Stimulated activated CD4-positive, alpha-beta T cell treated with anti-CD3 and anti-CD28 coated beads, Interleukin-2, amount 100 ng/mL, for 24 hours (primary cell): Measurements from ENCODE around the gene MARVELD2.
"Not testable (repeated sequence)": the region's sequence is repeated elsewhere in the genome, so short reads cannot be mapped to it uniquely, and the experiment has no call there.

ENCODE experiments used
- DNase-seq, 2 donors: peaks; one replicate each; pipeline ENCODE4 v3.0.0-alpha.2; 2020

The MARVELD2 gene

GRCh38 chr5:69450527-69450926, 35.6 kb downstream of the MARVELD2 start:
- DNase-seq, result not testable (repeated sequence)

GRCh38 chr5:69451941-69452647, 37.2 kb downstream of the MARVELD2 start:
- no peak for DNase-seq

GRCh38 chr5:69453487-69453886, 38.6 kb downstream of the MARVELD2 start:
- DNase-seq, result not testable (repeated sequence)

GRCh38 chr5:69454460-69455249, 39.7 kb downstream of the MARVELD2 start:
- DNase-seq, result no peak

GRCh38 chr5:69455428-69455988, 40.6 kb downstream of the MARVELD2 start:
- DNase-seq, result not testable (repeated sequence)

- no peak for DNase-seq
Measured at GRCh38 chr5:69462170-69462569, 47.3 kb downstream of the MARVELD2 start.

- DNase-seq, result not testable (repeated sequence)
Measured at GRCh38 chr5:69466375-69466774, 51.5 kb downstream of the MARVELD2 start.

- no peak for DNase-seq
Measured at GRCh38 chr5:69467442-69468225, 52.7 kb downstream of the MARVELD2 start.

GRCh38 chr5:69468631-69469030, 53.7 kb downstream of the MARVELD2 start:
- no peak for DNase-seq

- not testable (repeated sequence) for DNase-seq
Measured at GRCh38 chr5:69471516-69471915, 56.6 kb downstream of the MARVELD2 start.

- DNase-seq, result not testable (repeated sequence)
Measured at GRCh38 chr5:69472535-69473143, 57.7 kb downstream of the MARVELD2 start.

GRCh38 chr5:69477170-69477569, 62.3 kb downstream of the MARVELD2 start:
- no peak for DNase-seq

GRCh38 chr5:69478296-69478695, 63.4 kb downstream of the MARVELD2 start:
- not testable (repeated sequence) for DNase-seq

GRCh38 chr5:69484891-69485290, 70.0 kb downstream of the MARVELD2 start:
- DNase-seq, result no peak

GRCh38 chr5:69485471-69485870, 70.6 kb downstream of the MARVELD2 start:
- DNase-seq, result no peak

- DNase-seq, result no peak
Measured at GRCh38 chr5:69489246-69489645, 74.3 kb downstream of the MARVELD2 start.

GRCh38 chr5:69491027-69491426, 76.1 kb downstream of the MARVELD2 start:
- DNase-seq, result no peak

- DNase-seq, result no peak
Measured at GRCh38 chr5:69491838-69492390, 77.0 kb downstream of the MARVELD2 start.

- DNase-seq, result peak in 1 of 2 donors; percentile 45
Measured at GRCh38 chr5:69492391-69492922, 77.5 kb downstream of the MARVELD2 start, which contains the start of gene OCLN. Gene OCLN (plus strand): TSS chr5:69492790. CDS start chr5:69504245, 11,455 bp downstream.

GRCh38 chr5:69492923-69493395, 78.0 kb downstream of the MARVELD2 start:
- peak; percentile 18 to 31 for DNase-seq

GRCh38 chr5:69493396-69494133, 78.6 kb downstream of the MARVELD2 start:
- peak in 1 of 2 donors; percentile 36 for DNase-seq
